Measurements from ENCODE around the gene GOLGB1.

GRCh38 chr3:121663171-121663847 is 86.2 kb downstream of the GOLGB1 start:
- no peak for TF ChIP-seq CTCF (IDR thresholded peaks at IDR 0.05; ENCODE audit: poor library complexity, severe bottlenecking)
- TF ChIP-seq, protein P1, sequence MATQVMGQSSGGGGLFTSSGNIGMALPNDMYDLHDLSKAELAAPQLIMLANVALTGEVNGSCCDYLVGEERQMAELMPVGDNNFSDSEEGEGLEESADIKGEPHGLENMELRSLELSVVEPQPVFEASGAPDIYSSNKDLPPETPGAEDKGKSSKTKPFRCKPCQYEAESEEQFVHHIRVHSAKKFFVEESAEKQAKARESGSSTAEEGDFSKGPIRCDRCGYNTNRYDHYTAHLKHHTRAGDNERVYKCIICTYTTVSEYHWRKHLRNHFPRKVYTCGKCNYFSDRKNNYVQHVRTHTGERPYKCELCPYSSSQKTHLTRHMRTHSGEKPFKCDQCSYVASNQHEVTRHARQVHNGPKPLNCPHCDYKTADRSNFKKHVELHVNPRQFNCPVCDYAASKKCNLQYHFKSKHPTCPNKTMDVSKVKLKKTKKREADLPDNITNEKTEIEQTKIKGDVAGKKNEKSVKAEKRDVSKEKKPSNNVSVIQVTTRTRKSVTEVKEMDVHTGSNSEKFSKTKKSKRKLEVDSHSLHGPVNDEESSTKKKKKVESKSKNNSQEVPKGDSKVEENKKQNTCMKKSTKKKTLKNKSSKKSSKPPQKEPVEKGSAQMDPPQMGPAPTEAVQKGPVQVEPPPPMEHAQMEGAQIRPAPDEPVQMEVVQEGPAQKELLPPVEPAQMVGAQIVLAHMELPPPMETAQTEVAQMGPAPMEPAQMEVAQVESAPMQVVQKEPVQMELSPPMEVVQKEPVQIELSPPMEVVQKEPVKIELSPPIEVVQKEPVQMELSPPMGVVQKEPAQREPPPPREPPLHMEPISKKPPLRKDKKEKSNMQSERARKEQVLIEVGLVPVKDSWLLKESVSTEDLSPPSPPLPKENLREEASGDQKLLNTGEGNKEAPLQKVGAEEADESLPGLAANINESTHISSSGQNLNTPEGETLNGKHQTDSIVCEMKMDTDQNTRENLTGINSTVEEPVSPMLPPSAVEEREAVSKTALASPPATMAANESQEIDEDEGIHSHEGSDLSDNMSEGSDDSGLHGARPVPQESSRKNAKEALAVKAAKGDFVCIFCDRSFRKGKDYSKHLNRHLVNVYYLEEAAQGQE (IDR thresholded peaks at IDR 0.05; ENCODE audit: borderline replicate concordance): no peak
- TF ChIP-seq POLR2AphosphoS5 (IDR thresholded peaks at IDR 0.05): no peak
- no peak for TF ChIP-seq RAD21 (conservative IDR thresholded peaks at IDR 0.05)
- TF ChIP-seq EP300 (conservative IDR thresholded peaks at IDR 0.05; ENCODE audit: poor library complexity, severe bottlenecking): no peak
- no peak for TF ChIP-seq SMC3 (conservative IDR thresholded peaks at IDR 0.05; ENCODE audit: poor library complexity)
- TF ChIP-seq TAF1 (IDR thresholded peaks at IDR 0.05; ENCODE audit: low read depth): no peak
- TF ChIP-seq EZH2 (IDR thresholded peaks at IDR 0.05; ENCODE audit: borderline replicate concordance, insufficient read depth, low read length, poor library complexity, severe bottlenecking): no peak
